ENCODE measurements around the gene BMP7. TPM values are rescaled to one million over a fixed set of nuclear protein-coding genes. Genes with fewer than 3 reads are reported as not detected.

Gene BMP7
- total RNA-seq, 4 donors from 2014 or later, result 4.6 to 7.1 (median 5.6) TPM

GRCh38 chr20:57210911-57211280 lies 55.5 kb downstream of the BMP7 start:
- no peaks in the 10 kb centered on the region for H3K36me3 ChIP-seq
- no peak overlapping the region for H3K4me3 ChIP-seq
- DNase-seq (ENCODE audit: extremely low spot score), result no peak
- H3K4me1 ChIP-seq, result peaks cover 12 to 16% (median 15%) of the 10 kb centered on the region in 4 donors
- H3K27me3 ChIP-seq, result no peaks in the 10 kb centered on the region
- intact Hi-C loops (cut with DNase I), result no loop called here
- TF ChIP-seq EP300 (IDR thresholded peaks at IDR 0.05) (no peak), POLR2A (IDR thresholded peaks at IDR 0.05; ENCODE audit: low read depth) (no peak)
- WGBS, result 93% methylated on average over 8 of the region's 8 CpGs
- H3K27ac ChIP-seq (replicated peaks in 1 of 4), result no peak overlapping the region
- peaks cover 0 to 7% (median 0%) of the 10 kb centered on the region in 4 donors for H3K9me3 ChIP-seq

- no peaks in the 10 kb centered on the region for H3K36me3 ChIP-seq
- TF ChIP-seq EP300 (IDR thresholded peaks at IDR 0.05) (no peak), POLR2AphosphoS5 (IDR thresholded peaks at IDR 0.05) (no peak), POLR2A (IDR thresholded peaks at IDR 0.05; ENCODE audit: low read depth) (no peak), CTCF (IDR thresholded peaks at IDR 0.05) (no peak)
- 89% methylated on average over 22 of the region's 23 CpGs for WGBS
- H3K27ac ChIP-seq (replicated peaks in 1 of 4), result no peak overlapping the region
- intact Hi-C loops (cut with DNase I), result no loop called here
- peaks cover 0 to 7% (median 0%) of the 10 kb centered on the region in 4 donors for H3K9me3 ChIP-seq
- no peak overlapping the region for H3K4me3 ChIP-seq
- DNase-seq (ENCODE audit: extremely low spot score), result no peak
- H3K4me1 ChIP-seq, result peaks cover 12 to 16% (median 15%) of the 10 kb centered on the region in 4 donors
- H3K27me3 ChIP-seq, result no peaks in the 10 kb centered on the region
Observed at GRCh38 chr20:57210054-57210910, 56.2 kb downstream of the BMP7 start.

GRCh38 chr20:57209413-57209812 lies 57.0 kb downstream of the BMP7 start:
- 98% methylated on average over 3 of the region's 3 CpGs for WGBS

GRCh38 chr20:57208198-57208597 lies 58.2 kb downstream of the BMP7 start:
- peaks cover 0 to 7% (median 0%) of the 10 kb centered on the region in 4 donors for H3K9me3 ChIP-seq
- DNase-seq (ENCODE audit: extremely low spot score), result no peak
- no peak overlapping the region for H3K27ac ChIP-seq (replicated peaks in 1 of 4)
- H3K27me3 ChIP-seq, result no peaks in the 10 kb centered on the region
- WGBS, result 83% methylated on average over 2 of the region's 2 CpGs
- H3K4me1 ChIP-seq, result peaks cover 12 to 15% (median 15%) of the 10 kb centered on the region in 4 donors
- H3K4me3 ChIP-seq, result no peak overlapping the region
- intact Hi-C loops (cut with DNase I), result no loop called here
- no peak for TF ChIP-seq POLR2A (IDR thresholded peaks at IDR 0.05; ENCODE audit: low read depth)
- no peak for TF ChIP-seq EP300 (IDR thresholded peaks at IDR 0.05)
- no peak for TF ChIP-seq POLR2AphosphoS5 (IDR thresholded peaks at IDR 0.05)
- no peak for TF ChIP-seq CTCF (IDR thresholded peaks at IDR 0.05)
- no peaks in the 10 kb centered on the region for H3K36me3 ChIP-seq

More at GRCh38 chr20:57209413-57209812, 57.0 kb downstream of the BMP7 start:
- no peak for DNase-seq (ENCODE audit: extremely low spot score)
- peaks cover 0 to 7% (median 0%) of the 10 kb centered on the region in 4 donors for H3K9me3 ChIP-seq
- H3K4me3 ChIP-seq, result no peak overlapping the region
- H3K27me3 ChIP-seq, result no peaks in the 10 kb centered on the region
- no peak overlapping the region for H3K27ac ChIP-seq (replicated peaks in 1 of 4)
- H3K4me1 ChIP-seq, result peaks cover 12 to 16% (median 15%) of the 10 kb centered on the region in 4 donors
- intact Hi-C loops (cut with DNase I), result no loop called here
- H3K36me3 ChIP-seq, result no peaks in the 10 kb centered on the region
- no peak for TF ChIP-seq CTCF (IDR thresholded peaks at IDR 0.05)

GRCh38 chr20:57207251-57207650 lies 59.2 kb downstream of the BMP7 start:
- no peak for DNase-seq (ENCODE audit: extremely low spot score)
- Histone ChIP-seq H3K9me3 (peaks cover 0 to 7% (median 0%) of the 10 kb centered on the region in 4 donors), H3K27me3 (peaks cover 0 to 5% (median 0%) of the 10 kb centered on the region in 4 donors), H3K4me3 (no peak overlapping the region), H3K27ac (replicated peaks in 1 of 4) (no peak overlapping the region), H3K36me3 (no peaks in the 10 kb centered on the region), H3K4me1 (peaks cover 5 to 7% (median 5%) of the 10 kb centered on the region in 4 donors)
- no peak for TF ChIP-seq POLR2AphosphoS5 (IDR thresholded peaks at IDR 0.05)
- no peak for TF ChIP-seq POLR2A (IDR thresholded peaks at IDR 0.05; ENCODE audit: low read depth)
- TF ChIP-seq EP300 (IDR thresholded peaks at IDR 0.05), result no peak
- TF ChIP-seq CTCF (IDR thresholded peaks at IDR 0.05), result no peak
- intact Hi-C loops (cut with DNase I), result no loop called here
- 61% methylated on average over 3 of the region's 3 CpGs for WGBS
